PFSK-1 (cell line): ENCODE results near the gene HECTD1.

ENCODE experiments used
- POLR2AphosphoS5 ChIP-seq: IDR thresholded peaks from 2 replicates; pipeline ENCODE4 v1.6.1; 2012; ENCODE audit warnings: low read depth, mild to moderate bottlenecking, control low read depth, low read length, moderate library complexity
- SIN3A ChIP-seq: IDR thresholded peaks from 2 replicates; pipeline ENCODE4 v1.6.1; 2012; ENCODE audit warnings: mild to moderate bottlenecking, low read length, moderate library complexity, borderline replicate concordance; ENCODE audit not compliant: insufficient read depth
- TAF1 ChIP-seq: IDR thresholded peaks from 2 replicates; pipeline ENCODE4 v1.6.1; 2012; ENCODE audit warnings: low read length, control low read depth, borderline replicate concordance; ENCODE audit not compliant: insufficient read depth
- TF ChIP-seq, protein P1 (sequence below), 2 experiments: IDR thresholded peaks; 2 replicates each; pipeline versions ENCODE4 v1.6.1 to v1.8.0; 2011 to 2012; ENCODE audit warnings: low read depth in 2 of 2, low read length in 2 of 2, control low read depth in 1 of 2, inconsistent platforms in 1 of 2, mild to moderate bottlenecking in 1 of 2, moderate library complexity in 1 of 2; ENCODE audit not compliant: insufficient read depth in 1 of 2

GRCh38 chr14:31122921-31123320 lies 84.7 kb downstream of the HECTD1 start:
- TF ChIP-seq POLR2AphosphoS5 (no peak), TAF1 (no peak), SIN3A (no peak)
- TF ChIP-seq, protein P1, sequence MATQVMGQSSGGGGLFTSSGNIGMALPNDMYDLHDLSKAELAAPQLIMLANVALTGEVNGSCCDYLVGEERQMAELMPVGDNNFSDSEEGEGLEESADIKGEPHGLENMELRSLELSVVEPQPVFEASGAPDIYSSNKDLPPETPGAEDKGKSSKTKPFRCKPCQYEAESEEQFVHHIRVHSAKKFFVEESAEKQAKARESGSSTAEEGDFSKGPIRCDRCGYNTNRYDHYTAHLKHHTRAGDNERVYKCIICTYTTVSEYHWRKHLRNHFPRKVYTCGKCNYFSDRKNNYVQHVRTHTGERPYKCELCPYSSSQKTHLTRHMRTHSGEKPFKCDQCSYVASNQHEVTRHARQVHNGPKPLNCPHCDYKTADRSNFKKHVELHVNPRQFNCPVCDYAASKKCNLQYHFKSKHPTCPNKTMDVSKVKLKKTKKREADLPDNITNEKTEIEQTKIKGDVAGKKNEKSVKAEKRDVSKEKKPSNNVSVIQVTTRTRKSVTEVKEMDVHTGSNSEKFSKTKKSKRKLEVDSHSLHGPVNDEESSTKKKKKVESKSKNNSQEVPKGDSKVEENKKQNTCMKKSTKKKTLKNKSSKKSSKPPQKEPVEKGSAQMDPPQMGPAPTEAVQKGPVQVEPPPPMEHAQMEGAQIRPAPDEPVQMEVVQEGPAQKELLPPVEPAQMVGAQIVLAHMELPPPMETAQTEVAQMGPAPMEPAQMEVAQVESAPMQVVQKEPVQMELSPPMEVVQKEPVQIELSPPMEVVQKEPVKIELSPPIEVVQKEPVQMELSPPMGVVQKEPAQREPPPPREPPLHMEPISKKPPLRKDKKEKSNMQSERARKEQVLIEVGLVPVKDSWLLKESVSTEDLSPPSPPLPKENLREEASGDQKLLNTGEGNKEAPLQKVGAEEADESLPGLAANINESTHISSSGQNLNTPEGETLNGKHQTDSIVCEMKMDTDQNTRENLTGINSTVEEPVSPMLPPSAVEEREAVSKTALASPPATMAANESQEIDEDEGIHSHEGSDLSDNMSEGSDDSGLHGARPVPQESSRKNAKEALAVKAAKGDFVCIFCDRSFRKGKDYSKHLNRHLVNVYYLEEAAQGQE (IDR thresholded peaks at IDR 0.05; ENCODE audit: insufficient read depth in 1 of 2, low read depth in 2 of 2, low read length in 2 of 2): no peak
